Central memory CD4-positive, alpha-beta T cell (primary cell): ENCODE measurements around the gene MPL.

Source experiments
- DNase-seq: peaks from one replicate; pipeline ENCODE4 v3.0.0; 2022
- total RNA-seq, 3 experiments: gene quantifications; one replicate each; lab custom pipeline; 2026; lab: John Stamatoyannopoulos, UW

The MPL gene
- 0 to 0.19 (median 0) reads per million in 3 experiments for total RNA-seq

GRCh38 chr1:43337588-43337987 is at the start of gene MPL:
Gene MPL, plus strand, starts transcription at chr1:43337818. Its CDS starts 31 bp downstream, at chr1:43337849.
- DNase-seq = no peak

DNA sequence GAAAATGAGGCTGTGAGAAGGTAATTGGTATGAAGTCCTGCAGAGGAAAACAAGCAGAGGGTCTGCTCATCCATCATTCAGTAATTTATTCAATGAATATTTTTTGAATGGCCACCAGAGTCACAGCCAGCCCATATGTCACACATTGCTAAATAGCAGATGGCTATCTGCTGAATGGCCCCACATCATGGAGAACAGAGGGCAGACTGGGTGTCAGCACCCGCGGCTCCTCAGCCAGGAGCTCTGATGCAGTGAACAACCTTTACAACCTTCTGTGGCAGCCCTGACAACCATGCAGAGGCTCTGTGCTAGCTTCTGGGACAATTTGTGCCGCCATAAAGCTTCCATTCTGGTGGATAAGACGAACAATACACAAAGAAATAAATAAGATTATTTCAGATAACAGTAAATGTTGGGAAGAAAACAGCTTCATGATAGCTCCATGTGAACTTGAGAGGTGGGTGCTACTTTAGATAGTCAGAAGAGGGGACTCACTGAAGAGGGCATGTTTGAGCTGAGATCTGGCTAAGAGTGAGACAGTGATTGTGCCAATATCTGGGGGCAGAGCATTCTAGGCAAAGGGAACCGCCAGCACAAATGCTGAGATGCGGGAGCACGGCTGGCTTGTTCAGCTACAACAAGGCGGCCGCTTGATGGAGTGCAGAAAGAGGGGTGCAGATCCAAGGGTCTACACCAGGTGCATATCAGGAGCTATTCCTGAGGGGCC is 49.4 kb upstream of the MPL start:
- DNase-seq = no peak

GRCh38 chr1:43288785-43289706 is 48.6 kb upstream of the MPL start:
- DNase-seq = no peak

- DNase-seq = no peak
Measured at GRCh38 chr1:43292216-43292615, 45.4 kb upstream of the MPL start.

DNA sequence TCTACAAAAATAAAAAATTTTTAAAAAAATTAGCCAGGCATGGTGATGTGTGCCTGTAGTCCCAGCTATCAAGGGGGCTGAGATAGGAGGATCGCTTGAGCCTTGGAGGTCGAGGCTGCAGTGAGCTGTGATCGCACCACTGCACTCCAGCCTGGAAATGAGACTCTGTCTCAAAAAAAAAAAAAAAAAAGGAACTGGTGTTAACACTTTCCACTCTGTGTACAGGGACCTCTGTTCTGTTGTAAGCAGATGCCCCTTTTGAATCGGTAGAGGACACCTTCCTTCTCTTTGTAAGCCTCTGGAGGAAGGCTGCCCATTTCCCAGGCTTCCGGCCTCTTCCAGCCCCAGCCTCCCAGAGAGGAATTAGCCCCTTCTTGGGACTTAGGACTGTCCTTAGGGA is 44.9 kb upstream of the MPL start:
- no peak for DNase-seq

- DNase-seq = no peak
Measured at GRCh38 chr1:43293176-43293575, 44.4 kb upstream of the MPL start.

GRCh38 chr1:43293896-43294760 is 43.5 kb upstream of the MPL start:
- no peak for DNase-seq

- no peak for DNase-seq
Measured at GRCh38 chr1:43294761-43295160, 42.9 kb upstream of the MPL start.

- DNase-seq = no peak
Measured at GRCh38 chr1:43296207-43296606, 41.4 kb upstream of the MPL start.

DNA sequence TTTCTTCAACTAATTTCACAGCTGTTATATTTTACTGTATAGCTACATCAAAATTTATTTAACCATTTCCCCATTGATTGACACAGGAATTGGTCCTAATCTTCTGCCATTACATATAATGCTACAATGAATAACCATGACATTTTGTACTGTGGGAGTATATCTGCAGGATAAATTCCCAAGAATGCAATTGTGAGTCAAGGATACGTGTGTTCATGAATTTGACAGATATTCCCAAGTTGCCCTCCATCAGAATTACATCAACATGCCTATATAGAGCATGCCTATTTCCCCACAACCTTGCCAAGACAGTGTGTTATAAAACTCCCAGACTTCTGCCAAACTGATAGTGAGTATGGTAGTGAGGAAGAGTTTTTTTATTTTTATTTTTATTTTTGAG is 39.6 kb upstream of the MPL start:
- DNase-seq = no peak

- DNase-seq = no peak
Measured at GRCh38 chr1:43299101-43299500, 38.5 kb upstream of the MPL start.

GRCh38 chr1:43300378-43301094 is 37.1 kb upstream of the MPL start, which contains the start of gene TIE1:
Gene TIE1, plus strand, starts transcription at chr1:43300982. Its CDS starts 90 bp downstream, at chr1:43301072.
- no peak for DNase-seq

GRCh38 chr1:43302201-43302600 is 35.4 kb upstream of the MPL start:
- no peak for DNase-seq

DNA sequence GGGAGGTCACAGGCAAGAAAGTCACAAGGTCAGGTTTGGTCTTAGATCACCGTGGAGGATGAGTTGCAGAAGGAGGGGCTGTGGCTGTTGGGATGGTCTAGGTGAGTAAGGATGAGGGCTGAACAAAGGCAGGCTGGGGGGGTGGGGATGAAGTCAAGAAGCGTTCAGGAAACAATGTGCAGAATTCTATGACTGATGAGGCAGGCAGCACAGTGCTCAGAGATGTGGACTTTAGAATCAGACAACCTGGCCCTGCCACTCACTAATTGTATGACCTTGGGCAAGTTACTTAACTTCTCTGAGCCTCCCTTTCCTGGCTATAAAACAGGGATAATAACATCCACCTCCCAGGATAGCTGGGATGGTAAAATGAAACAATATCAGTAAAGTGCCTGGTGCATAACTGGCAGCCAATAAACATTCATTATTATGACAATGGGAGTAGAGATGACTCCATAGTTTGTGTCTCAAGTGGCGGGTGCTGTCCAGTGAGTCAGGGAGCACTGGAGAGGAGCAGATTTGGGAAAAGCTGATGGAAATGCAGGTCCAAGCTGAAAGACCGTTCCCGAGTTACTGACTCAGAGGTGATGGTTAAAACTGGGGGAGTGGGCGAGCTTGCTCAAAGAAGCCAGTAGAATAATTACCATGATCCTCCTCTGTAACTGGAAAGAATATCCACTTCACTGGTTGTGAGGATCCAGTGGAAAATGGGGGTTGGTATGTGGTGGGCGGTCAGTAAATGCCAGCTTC is 34.7 kb upstream of the MPL start:
- DNase-seq = no peak

DNA sequence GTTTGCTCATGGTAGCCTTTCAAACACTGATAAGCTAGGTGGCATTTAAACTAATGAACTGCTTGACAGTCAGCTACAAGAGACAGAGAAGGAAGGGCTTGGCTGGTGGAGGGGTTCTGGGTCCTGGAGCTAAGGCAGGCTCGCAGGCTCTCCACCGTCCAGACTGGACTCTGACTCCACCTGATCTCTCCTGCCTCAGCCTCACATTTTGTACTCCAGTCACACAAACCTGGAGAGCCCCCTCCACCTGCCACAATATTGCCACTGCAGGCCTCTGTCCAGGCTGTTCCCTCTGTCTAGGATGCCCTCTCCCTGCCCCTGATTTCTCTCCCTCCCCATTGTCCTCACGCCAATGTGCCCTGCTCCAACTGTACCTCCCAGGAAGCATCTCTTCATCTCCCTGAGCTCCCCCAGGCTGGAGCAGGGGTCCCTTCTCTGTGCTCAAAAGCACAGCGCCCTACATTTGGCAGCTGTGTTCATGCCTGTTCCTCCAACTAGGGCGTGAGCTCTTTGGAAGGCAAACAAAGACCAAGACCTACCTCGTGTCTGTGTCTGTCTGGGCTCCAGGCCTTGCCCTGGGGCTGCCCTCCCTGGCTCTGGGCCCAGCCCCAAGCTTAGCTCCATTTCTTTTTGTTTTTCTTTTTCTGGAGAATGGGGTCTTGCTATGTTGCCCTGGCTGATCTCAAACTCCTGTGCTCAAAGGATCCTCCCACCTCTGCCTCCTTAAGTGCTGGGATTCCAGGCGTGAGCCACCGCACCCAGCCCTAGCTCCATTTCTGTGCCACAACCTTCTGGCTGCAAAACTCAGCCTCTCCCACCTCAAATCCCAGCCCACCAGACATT is 33.9 kb upstream of the MPL start:
- DNase-seq = no peak

DNA sequence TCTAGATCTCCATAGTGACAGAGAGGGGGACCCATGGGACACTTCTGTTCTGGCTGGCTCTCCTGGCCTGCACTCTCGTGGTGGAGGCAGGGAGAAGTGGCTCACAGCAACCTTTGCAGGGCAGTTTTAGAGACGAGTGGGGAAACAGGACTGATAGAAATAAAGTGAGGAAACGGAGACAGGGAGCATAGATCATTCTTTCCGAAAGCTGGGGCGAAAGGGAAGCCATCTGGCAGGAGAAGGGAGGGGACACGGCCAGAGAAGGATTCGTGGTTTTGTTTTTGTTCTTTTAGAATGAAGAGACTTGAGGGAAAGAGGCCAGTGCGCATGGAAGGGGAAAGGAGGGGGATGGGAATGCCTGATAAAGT is 33.3 kb upstream of the MPL start:
- no peak for DNase-seq

DNA sequence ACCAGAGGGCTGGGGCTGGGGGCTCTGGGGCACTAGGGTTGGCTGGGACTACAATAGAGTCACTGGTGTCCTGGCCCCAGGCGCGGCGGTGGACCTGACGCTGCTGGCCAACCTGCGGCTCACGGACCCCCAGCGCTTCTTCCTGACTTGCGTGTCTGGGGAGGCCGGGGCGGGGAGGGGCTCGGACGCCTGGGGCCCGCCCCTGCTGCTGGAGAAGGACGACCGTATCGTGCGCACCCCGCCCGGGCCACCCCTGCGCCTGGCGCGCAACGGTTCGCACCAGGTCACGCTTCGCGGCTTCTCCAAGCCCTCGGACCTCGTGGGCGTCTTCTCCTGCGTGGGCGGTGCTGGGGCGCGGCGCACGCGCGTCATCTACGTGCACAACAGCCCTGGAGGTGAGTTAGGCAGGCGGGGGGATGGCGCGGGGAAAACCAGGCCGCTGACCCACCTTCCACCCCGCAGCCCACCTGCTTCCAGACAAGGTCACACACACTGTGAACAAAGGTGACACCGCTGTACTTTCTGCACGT is 32.8 kb upstream of the MPL start:
- no peak for DNase-seq

GRCh38 chr1:43305461-43305860 is 32.2 kb upstream of the MPL start:
- DNase-seq = no peak

GRCh38 chr1:43305926-43306687 is 31.5 kb upstream of the MPL start:
- no peak for DNase-seq
